ACHN (cell line): ENCODE results near the gene FNTB.

Source experiments
- DNase-seq: peaks from one replicate; pipeline ENCODE4 v3.0.0-alpha.2; 2015
- in situ Hi-C: cut with HindIII; loops from 2 replicates; pipeline ENCODE4 v1.10.0; 2017; ENCODE audit warnings: low sequenced_read_pairs, low pct_ligation_motif_present, low pct_unique_long_range_greater_than_20kb

Gene FNTB

GRCh38 chr14:65035049-65035448 lies 48.4 kb downstream of the FNTB start:
- in situ Hi-C loops = no loop called here
- DNase-seq = no peak

- DNase-seq = no peak
- in situ Hi-C loops = no loop called here
These were observed 52.3 kb downstream of the FNTB start for GRCh38 chr14:65038966-65039365.

DNA sequence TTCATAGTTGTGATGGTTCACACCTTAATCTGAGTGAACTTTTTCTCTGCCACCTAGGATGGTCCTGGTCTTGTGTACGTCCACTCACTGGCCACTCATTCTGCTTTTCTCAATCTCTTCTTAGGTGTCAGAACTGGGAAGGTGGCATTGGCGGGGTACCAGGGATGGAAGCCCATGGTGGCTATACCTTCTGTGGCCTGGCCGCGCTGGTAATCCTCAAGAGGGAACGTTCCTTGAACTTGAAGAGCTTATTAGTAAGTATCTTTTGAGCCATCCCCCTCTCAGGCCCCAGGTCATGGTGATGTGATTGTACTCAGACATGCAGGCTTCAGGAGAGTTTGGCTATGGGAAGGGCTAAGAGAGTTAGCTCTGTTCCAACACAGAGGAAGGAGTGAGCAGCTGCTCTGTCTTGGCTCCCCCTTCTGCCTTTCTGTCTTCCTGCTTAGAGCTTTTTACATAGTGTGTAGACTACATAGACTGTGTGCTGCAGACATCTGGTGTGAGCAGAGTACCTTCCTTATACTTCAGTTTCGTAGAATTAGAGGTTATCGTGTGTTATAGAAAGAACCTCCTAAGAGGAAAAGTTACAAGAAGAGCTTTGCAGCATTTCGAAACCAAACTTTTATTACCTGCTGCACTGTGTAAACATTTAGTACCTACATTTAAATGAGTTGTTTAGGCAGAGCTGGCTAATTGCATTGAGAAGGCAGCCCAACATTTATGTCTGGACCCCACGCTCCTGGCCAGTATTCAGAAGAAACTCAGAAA lies 54.2 kb downstream of the FNTB start:
- in situ Hi-C loops = no loop called here
- no peak for DNase-seq

DNA sequence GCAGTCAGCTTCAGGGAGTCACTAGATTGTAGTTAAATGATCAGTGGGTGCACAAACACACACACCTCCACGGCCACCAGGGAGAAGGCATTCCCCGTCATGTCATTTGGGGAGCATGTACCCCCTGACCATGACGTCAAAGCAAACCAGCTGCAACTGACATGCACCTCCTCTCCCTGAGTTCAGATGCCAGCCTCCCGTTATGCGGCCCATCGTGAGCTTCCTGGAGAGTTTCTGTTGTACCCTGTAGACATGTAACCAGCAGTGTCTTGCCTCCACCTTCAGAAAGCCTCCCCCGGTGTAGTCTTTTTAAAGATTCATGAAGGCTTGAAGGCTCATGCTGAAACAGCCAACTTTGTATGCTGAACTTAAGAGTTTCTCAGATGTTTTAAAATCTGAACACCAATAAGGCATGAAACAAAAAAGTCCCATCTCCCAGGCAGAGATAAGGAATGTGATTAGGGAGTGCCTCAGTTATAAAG lies 54.8 kb downstream of the FNTB start:
- no peak for DNase-seq
- in situ Hi-C loops = no loop called here

- in situ Hi-C loops = no loop called here
- no peak for DNase-seq
These were observed 55.6 kb downstream of the FNTB start for GRCh38 chr14:65042296-65042695.

GRCh38 chr14:65042731-65043372 lies 56.2 kb downstream of the FNTB start:
- in situ Hi-C loops = no loop called here
- DNase-seq = no peak

DNA sequence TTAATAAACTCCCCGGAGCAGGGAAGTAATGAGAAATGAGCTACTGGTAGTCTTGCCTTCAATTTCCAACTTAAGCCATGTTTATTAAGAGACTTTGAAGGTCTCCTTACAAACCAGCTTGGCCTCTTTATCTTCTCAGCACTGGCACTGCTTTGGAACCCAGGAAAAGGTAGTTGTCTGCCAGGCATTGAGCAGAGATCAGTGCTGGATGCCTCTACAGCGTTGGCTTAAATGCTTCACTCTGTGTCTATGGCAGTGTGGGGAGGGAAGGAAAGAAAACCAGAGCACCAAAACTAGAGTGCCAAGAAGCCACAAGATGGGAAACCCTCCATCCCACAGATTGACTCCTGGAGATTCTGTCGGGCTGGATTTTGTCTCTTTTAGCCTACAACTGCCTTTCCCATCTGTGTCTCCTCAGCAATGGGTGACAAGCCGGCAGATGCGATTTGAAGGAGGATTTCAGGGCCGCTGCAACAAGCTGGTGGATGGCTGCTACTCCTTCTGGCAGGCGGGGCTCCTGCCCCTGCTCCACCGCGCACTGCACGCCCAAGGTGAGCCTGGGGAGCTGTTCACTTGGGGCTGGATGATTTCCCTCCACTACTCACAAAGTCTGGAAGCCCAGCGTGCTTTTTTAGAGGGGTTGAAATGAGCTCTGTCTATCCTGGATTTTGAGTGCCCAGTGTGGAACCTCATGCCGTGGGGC lies 57.3 kb downstream of the FNTB start:
- in situ Hi-C loops = no loop called here

DNA sequence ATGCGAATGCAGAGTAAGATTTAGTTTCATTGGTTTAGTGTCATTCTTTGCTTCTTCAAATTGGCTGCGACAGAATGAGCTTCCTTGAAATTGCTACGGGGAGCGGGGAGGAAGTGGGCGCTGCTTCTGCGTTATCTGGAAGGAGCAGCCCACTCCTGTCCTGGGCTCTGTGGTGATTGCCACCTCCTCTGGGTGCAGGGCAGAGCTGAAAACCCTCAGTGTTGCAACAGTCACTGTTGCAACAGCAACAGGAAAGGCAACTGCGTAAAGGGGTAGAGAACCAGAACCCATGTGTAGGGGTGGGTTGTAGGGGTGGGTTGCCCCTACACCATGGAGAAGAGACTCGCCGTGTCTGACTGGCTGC lies 57.9 kb downstream of the FNTB start:
- in situ Hi-C loops = no loop called here
- no peak for DNase-seq

More for the DNA sequence above, 57.3 kb downstream of the FNTB start:
- no peak for DNase-seq

DNA sequence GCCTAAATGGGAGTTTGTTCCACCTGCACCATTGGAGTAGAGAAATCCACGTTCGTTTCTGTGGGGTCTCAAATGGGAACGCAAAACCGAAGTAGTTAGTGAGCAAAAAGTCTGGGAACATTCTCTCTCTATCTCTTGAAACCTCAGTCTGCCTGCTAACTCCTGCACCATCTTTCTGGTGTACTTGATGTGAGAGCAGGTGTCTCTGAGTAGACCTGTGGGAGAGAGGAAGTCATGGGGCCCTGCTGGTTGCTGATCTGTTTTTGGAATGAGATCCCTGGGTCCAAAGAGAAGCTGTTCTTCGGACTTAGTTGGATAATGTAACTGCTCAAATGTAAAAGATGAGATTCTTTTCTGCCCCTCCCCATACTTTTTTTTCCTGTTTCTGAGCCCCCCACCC lies 58.3 kb downstream of the FNTB start:
- in situ Hi-C loops = no loop called here
- DNase-seq = no peak

- in situ Hi-C loops = no loop called here
- no peak for DNase-seq
These were observed 59.0 kb downstream of the FNTB start for GRCh38 chr14:65045709-65046108.

- in situ Hi-C loops = no loop called here
- DNase-seq = no peak
These were observed 66.1 kb downstream of the FNTB start for GRCh38 chr14:65052832-65053231.

DNA sequence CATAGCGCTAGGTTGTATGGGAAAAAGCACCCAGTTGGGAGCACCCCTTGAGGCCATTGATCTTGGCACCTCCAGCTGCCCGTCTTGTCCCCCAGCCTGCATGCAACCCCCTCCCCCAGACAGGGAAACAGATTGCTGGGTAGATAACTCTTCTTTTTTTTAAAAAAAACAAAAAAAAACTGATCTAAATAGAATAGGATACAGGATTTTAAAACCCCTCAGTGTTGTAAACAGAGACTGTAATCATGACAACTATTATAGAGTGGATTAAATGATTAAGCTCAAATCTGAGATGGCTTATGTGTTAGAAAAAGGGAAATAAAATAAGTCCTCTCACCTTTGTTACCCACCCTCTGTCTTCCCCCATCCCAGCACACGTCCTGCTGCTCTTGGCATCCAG lies 66.8 kb downstream of the FNTB start:
- no peak for DNase-seq
- in situ Hi-C loops = no loop called here

- DNase-seq = no peak
These were observed 67.9 kb downstream of the FNTB start for GRCh38 chr14:65054471-65055085.

DNA sequence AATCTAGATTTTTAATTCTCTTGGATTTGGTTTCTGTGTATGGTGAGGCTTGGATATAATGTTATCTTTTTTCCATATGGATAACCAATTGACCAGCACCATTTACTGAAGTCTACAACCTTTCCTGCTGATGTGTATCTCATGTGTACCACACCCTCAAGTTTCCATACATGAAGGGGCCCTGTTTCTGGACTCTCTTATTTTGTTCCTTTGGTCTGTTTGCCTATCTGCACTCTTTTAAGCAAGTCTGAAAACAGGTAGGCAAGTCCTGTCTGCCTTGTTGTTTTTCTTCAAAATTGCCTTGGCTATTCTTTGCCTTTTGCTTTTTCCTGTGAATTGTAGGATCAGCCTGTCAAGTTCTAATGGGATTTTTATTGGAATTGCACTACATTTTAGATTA lies 71.0 kb downstream of the FNTB start:
- in situ Hi-C loops = no loop called here
- no peak for DNase-seq

More at GRCh38 chr14:65054471-65055085, 67.9 kb downstream of the FNTB start:
- in situ Hi-C loops = no loop called here

DNA sequence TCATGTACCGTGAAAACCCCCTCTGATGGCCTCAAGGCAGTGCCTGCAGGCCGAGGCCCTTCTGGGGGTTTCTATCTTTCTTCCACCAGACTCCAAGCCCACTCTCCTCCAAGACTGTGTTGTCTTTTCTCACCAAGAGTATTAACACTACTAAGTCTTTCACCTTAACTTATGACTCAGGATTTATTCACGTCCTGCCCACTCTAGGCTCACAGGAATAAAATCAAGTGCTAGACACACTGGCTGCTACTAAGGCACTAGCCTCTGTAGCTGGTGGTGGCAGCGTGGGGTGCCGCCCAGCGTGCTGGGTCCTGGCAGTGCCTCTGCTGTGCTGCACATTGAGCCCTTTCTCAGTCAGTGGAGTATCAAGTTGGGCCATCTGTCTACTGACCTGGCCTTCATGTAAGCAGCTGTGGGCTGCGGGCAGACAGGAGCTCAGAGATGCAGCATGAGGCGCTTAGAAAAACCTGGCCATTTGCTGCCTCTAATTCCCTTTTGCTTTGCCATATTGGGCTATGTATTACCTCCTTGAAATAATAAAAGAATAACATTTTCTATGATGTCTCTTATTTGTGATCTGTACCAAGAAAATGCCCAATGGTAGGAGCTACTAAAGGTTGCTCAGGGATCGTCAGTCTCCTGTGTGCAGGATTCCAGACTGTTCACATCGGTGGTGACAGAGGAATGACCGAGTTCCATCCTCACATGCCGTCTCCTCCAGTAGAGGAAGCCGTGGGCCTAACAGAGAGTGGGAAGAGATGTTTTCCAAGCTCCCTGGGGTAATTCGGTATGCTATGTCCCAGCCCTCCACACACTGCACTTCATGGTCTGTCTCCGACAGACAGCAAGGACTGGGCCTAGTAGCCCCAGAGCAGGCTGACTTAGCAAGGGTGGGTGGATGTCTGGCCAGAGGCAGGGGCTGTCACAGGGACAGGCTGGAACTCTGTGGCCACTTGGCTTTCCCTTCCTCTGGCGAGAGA lies 75.7 kb downstream of the FNTB start:
- DNase-seq = no peak
- in situ Hi-C loops = no loop called here

DNA sequence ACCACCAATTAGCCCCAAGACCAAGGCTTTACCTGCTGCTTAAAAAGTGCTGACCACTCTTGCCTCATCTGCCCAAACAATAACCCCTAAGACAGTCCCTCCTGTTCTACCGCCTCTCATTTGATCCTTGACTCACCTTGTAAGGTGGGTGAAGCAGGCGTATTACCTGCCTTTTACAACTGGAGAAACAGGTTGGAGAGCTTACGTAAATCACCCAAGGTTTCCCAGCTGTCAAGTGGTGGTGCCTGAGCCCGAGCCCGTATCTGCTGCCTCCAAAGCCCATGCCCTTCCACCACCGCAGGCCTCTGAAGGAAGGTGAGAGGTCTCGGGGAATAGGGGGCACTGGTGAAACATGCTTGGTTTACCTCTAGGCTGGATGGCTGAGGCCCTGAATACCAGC lies 79.0 kb downstream of the FNTB start:
- in situ Hi-C loops = no loop called here
- DNase-seq = no peak

GRCh38 chr14:65069874-65070413 lies 83.2 kb downstream of the FNTB start:
- in situ Hi-C loops = no loop called here
- no peak for DNase-seq

DNA sequence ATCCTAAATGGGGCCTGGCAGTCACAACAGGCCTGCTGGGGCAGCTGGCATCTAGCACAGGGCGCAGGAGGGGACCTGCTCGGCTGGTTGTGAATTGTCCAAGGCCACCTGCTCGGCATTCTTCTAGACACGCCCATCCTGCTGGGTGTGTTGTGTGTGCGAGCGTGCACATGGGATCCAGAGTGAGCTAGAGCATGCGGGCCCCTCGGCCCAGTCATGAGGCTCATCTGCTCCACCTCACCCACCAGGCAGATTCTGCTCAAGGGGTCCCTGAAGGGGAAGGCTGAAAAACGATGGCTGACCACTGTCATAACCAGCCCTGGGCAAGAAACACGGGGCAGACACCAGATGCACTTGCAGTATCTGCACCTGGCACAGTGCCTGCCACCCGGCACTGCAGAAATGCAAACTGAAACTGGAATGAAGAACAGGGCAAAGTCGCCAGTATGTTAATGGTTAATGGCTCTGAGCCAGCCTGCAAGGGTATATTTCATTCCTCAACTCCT lies 83.8 kb downstream of the FNTB start:
- in situ Hi-C loops = no loop called here
- no peak for DNase-seq
